ENCODE results near the gene C1S. TPM values are rescaled to one million over a fixed set of nuclear protein-coding genes. Genes with fewer than 3 reads are reported as not detected.

C1S gene
- total and polyA plus RNA-seq, 2 donors (not counting 1 experiment from before 2014, with no cell fraction given) = 0.21 to 0.64 TPM

DNA sequence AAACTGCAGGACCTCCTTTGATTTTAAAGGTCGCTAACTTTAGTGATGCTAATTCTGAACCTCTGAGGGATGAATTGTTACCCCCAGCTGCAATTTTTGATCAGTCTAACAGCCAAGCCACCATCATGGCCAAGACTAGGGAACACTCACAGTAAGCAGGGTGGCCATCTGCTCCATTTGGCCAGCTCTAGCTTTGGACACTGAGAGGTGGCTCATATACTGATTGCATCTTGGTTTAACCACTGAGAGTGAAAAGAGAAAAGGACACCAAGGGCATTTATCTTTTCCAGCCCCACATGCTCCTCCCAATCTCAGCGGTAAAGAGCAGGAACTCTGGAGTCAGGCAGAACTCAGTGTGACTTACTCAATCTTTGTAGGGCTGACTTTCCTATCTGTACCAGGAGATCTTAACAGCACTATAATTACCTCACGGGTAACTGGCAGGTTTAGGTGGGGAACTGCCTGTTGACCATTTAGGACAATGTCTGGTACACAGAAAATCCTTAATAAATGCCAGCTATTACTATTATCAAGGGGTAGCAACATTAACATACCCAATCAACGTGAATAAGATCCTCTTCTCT lies 48.4 kb upstream of the C1S start:
- peaks cover 67% of the 10 kb centered on the region for H3K79me2 ChIP-seq (ENCODE audit: control insufficient read depth, insufficient read depth, low read length)
- no peak overlapping the region for H3K27ac ChIP-seq (ENCODE audit: low read length in 2 of 2)
- H4K20me1 ChIP-seq (ENCODE audit: control insufficient read depth, insufficient read depth, low read length, poor library complexity, severe bottlenecking) = peaks cover 10% of the 10 kb centered on the region
- peaks cover 1 to 2% of the 10 kb centered on the region in 2 donors for H3K4me1 ChIP-seq (ENCODE audit: control insufficient read depth in 2 of 2, insufficient read depth in 2 of 2, low read length in 2 of 2)
- Mint-ChIP-seq H3K4me1 (peaks cover 16% of the 10 kb centered on the region), H3K27me3 (no peaks in the 10 kb centered on the region), H3K4me3 (no peak overlapping the region), H3K27ac (no peak overlapping the region), H3K9me3 (ENCODE audit: insufficient read depth) (no peaks in the 10 kb centered on the region)
- H3K9ac ChIP-seq (ENCODE audit: low read length) = no peak overlapping the region
- no peak overlapping the region for H3K4me3 ChIP-seq (ENCODE audit: control extremely low read depth in 1 of 5, extremely low read depth in 1 of 5, insufficient read depth in 1 of 5, low read depth in 2 of 5, low read length in 4 of 5)
- no peaks in the 10 kb centered on the region for H3K27me3 ChIP-seq (replicated peaks in 1 of 4; ENCODE audit: control extremely low read depth in 1 of 4, control insufficient read depth in 3 of 4, insufficient read depth in 4 of 4, low read length in 3 of 4)
- ATAC-seq (ENCODE audit: low read depth) = no peak
- no peak overlapping the region for H2AFZ ChIP-seq (ENCODE audit: insufficient read depth, low read depth, low read length, poor library complexity, severe bottlenecking)
- intact Hi-C loops (cut with micrococcal nuclease) = no loop called here
- 87% methylated on average over 4 of the region's 4 CpGs for WGBS (ENCODE audit: insufficient coverage)
- no peak for TF ChIP-seq EZH2 (IDR thresholded peaks at IDR 0.05; ENCODE audit: borderline replicate concordance, insufficient read depth, low read depth, low read length, poor library complexity, severe bottlenecking)
- TF ChIP-seq, protein P1, sequence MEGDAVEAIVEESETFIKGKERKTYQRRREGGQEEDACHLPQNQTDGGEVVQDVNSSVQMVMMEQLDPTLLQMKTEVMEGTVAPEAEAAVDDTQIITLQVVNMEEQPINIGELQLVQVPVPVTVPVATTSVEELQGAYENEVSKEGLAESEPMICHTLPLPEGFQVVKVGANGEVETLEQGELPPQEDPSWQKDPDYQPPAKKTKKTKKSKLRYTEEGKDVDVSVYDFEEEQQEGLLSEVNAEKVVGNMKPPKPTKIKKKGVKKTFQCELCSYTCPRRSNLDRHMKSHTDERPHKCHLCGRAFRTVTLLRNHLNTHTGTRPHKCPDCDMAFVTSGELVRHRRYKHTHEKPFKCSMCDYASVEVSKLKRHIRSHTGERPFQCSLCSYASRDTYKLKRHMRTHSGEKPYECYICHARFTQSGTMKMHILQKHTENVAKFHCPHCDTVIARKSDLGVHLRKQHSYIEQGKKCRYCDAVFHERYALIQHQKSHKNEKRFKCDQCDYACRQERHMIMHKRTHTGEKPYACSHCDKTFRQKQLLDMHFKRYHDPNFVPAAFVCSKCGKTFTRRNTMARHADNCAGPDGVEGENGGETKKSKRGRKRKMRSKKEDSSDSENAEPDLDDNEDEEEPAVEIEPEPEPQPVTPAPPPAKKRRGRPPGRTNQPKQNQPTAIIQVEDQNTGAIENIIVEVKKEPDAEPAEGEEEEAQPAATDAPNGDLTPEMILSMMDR (IDR thresholded peaks at IDR 0.05) = no peak
- H3K36me3 ChIP-seq (replicated peaks in 1 of 2; ENCODE audit: control extremely low read depth in 1 of 2, control insufficient read depth in 1 of 2, extremely low read depth in 1 of 2, insufficient read depth in 2 of 2, low read length in 1 of 2) = peaks cover 0 to 11% of the 10 kb centered on the region in 2 experiments
- no peak for DNase-seq
- no peaks in the 10 kb centered on the region for H3K9me3 ChIP-seq (ENCODE audit: control extremely low read depth in 1 of 3, control insufficient read depth in 2 of 3, insufficient read depth in 1 of 3, low read length in 2 of 3)
- ChIA-PET CTCF (interaction anchor here (0.6 to 1.8 kb wide), 4 partner anchors 10 to 119 kb away, joined by 3 to 4 read pairs (median 4); no protein-coding TSS in a partner anchor), POLR2A (interaction anchor here (0.8 kb wide), 1 partner anchor 18 kb away, joined by 6 read pairs; no protein-coding TSS in a partner anchor)
- no peak overlapping the region for H3K4me2 ChIP-seq (replicated peaks; ENCODE audit: low read depth, low read length, poor library complexity, severe bottlenecking)

DNA sequence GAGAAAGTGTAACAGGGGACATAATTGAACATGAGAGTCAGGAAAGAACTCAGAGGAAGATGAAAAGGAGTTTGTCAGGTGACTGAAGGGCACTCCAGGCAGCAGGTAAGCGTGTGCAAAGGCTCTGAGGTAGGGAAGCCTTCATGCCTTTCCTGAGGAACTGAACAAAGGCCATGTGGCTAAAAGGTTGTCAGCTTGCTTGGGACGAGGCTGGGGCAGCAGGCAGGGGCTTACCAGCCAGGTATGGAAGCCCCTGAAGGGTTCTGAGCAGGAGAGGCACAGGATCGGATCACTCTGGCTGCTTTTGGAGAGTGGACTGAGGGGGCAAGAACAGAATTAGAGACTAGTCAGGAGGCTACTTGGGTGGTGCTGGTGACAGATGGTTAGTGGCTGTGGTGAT lies 47.4 kb upstream of the C1S start:
- Mint-ChIP-seq H3K4me3 (no peak overlapping the region), H3K27me3 (no peaks in the 10 kb centered on the region)
- WGBS (ENCODE audit: insufficient coverage) = 97% methylated on average over 3 of the region's 3 CpGs

More for the DNA sequence above, 47.4 kb upstream of the C1S start:
- no peaks in the 10 kb centered on the region for H3K9me3 ChIP-seq (ENCODE audit: control extremely low read depth in 1 of 3, control insufficient read depth in 2 of 3, insufficient read depth in 1 of 3, low read length in 2 of 3)
- no peak overlapping the region for H3K4me3 ChIP-seq (ENCODE audit: control extremely low read depth in 1 of 5, extremely low read depth in 1 of 5, insufficient read depth in 1 of 5, low read depth in 2 of 5, low read length in 4 of 5)
- H3K27ac ChIP-seq (ENCODE audit: low read length in 2 of 2) = no peak overlapping the region
- no peak overlapping the region for H3K4me2 ChIP-seq (replicated peaks; ENCODE audit: low read depth, low read length, poor library complexity, severe bottlenecking)
- intact Hi-C loops (cut with micrococcal nuclease) = no loop called here
- DNase-seq (no peak), ATAC-seq (ENCODE audit: low read depth) (no peak)
- H3K27me3 ChIP-seq (replicated peaks in 1 of 4; ENCODE audit: control extremely low read depth in 1 of 4, control insufficient read depth in 3 of 4, insufficient read depth in 4 of 4, low read length in 3 of 4) = no peaks in the 10 kb centered on the region
- ChIA-PET CTCF (interaction anchor here (1.8 kb wide), 1 partner anchor 9 kb away, joined by 4 read pairs; no protein-coding TSS in a partner anchor), POLR2A (no interaction called here)
- peaks cover 10% of the 10 kb centered on the region for H4K20me1 ChIP-seq (ENCODE audit: control insufficient read depth, insufficient read depth, low read length, poor library complexity, severe bottlenecking)
- H3K36me3 ChIP-seq (replicated peaks in 1 of 2; ENCODE audit: control extremely low read depth in 1 of 2, control insufficient read depth in 1 of 2, extremely low read depth in 1 of 2, insufficient read depth in 2 of 2, low read length in 1 of 2) = peaks cover 0 to 11% of the 10 kb centered on the region in 2 experiments
- H3K79me2 ChIP-seq (ENCODE audit: control insufficient read depth, insufficient read depth, low read length) = peaks cover 72% of the 10 kb centered on the region
- peaks cover 7 to 11% of the 10 kb centered on the region in 2 donors for H3K4me1 ChIP-seq (ENCODE audit: control insufficient read depth in 2 of 2, insufficient read depth in 2 of 2, low read length in 2 of 2)
- TF ChIP-seq, protein P1 (IDR thresholded peaks at IDR 0.05) = no peak
- TF ChIP-seq EZH2 (IDR thresholded peaks at IDR 0.05; ENCODE audit: borderline replicate concordance, insufficient read depth, low read depth, low read length, poor library complexity, severe bottlenecking) = no peak
- Mint-ChIP-seq H3K9me3 (ENCODE audit: insufficient read depth) (no peaks in the 10 kb centered on the region), H3K4me1 (peaks cover 17% of the 10 kb centered on the region), H3K27ac (no peak overlapping the region)
- no peak overlapping the region for H2AFZ ChIP-seq (ENCODE audit: insufficient read depth, low read depth, low read length, poor library complexity, severe bottlenecking)
- no peak overlapping the region for H3K9ac ChIP-seq (ENCODE audit: low read length)
